ENCODE results near the gene FOXE1. TPM values are rescaled to one million over a fixed set of nuclear protein-coding genes. Genes with fewer than 3 reads are reported as not detected.

FOXE1 gene
- total and polyA plus RNA-seq, 2 of the 13 experiments (the other 11 are each of a cell fraction or from before 2014, with no cell fraction given), result not detected

DNA sequence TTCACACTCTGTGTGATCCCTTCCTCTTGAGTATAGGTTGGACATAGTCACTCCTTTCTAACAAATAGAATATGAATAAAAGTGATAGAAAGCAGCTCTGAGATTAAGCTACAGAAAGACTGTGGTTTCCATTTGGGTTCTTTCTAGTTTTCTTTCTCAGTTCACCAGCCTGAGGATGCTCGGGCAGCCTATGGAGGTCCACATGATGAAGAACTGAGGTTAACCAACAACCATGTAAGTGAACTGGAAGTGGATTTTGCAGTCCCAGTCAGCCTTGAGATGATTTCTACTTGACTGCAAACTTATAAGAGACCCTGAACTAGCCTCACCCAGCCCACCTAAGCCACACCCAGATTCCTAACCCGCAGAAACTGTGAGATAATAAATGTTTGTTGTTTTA lies 10.1 kb upstream of the FOXE1 start:
- H3K27ac ChIP-seq (ENCODE audit: extremely low read length, insufficient read depth, low read length), result no peak overlapping the region
- in situ Hi-C loops (cut with HindIII; ENCODE audit: extremely low pct_ligation_motif_present, low pct_unique_long_range_greater_than_20kb), result no loop called here
- H3K36me3 ChIP-seq (replicated peaks in 1 of 2; ENCODE audit: control insufficient read depth in 1 of 2, insufficient read depth in 2 of 2, low read length in 2 of 2), result no peaks in the 10 kb centered on the region
- peaks cover 3 to 19% of the 10 kb centered on the region in 2 experiments; a peak in 3 of 5 replicates for H3K27me3 ChIP-seq (ENCODE audit: control insufficient read depth in 1 of 2, insufficient read depth in 2 of 2, low read length in 2 of 2)
- no peak overlapping the region for H2AFZ ChIP-seq (ENCODE audit: low read length)
- H4K20me1 ChIP-seq (ENCODE audit: insufficient read depth, low read length), result no peaks in the 10 kb centered on the region
- WGBS (ENCODE audit: low lambda C conversion rate), result 53% methylated on average over 2 of the region's 2 CpGs
- BruUV-seq (replicated peaks), result no TSS peak
- POLR2A ChIA-PET, result no interaction called here
- CTCF ChIA-PET (ENCODE audit: low intra/inter-chr PET ratio, low total read pairs), result no interaction called here
- TF ChIP-seq, protein P1, sequence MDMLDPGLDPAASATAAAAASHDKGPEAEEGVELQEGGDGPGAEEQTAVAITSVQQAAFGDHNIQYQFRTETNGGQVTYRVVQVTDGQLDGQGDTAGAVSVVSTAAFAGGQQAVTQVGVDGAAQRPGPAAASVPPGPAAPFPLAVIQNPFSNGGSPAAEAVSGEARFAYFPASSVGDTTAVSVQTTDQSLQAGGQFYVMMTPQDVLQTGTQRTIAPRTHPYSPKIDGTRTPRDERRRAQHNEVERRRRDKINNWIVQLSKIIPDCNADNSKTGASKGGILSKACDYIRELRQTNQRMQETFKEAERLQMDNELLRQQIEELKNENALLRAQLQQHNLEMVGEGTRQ (IDR thresholded peaks at IDR 0.05; ENCODE audit: low read depth, low read length), result no peak
- TF ChIP-seq, protein P1 (CRISPR knock-in tag; IDR thresholded peaks at IDR 0.05; ENCODE audit: borderline replicate concordance), result no peak
- TF ChIP-seq, protein P2, sequence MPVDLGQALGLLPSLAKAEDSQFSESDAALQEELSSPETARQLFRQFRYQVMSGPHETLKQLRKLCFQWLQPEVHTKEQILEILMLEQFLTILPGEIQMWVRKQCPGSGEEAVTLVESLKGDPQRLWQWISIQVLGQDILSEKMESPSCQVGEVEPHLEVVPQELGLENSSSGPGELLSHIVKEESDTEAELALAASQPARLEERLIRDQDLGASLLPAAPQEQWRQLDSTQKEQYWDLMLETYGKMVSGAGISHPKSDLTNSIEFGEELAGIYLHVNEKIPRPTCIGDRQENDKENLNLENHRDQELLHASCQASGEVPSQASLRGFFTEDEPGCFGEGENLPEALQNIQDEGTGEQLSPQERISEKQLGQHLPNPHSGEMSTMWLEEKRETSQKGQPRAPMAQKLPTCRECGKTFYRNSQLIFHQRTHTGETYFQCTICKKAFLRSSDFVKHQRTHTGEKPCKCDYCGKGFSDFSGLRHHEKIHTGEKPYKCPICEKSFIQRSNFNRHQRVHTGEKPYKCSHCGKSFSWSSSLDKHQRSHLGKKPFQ (CRISPR knock-in tag; IDR thresholded peaks at IDR 0.05; ENCODE audit: insufficient replicate concordance), result no peak
- TF ChIP-seq, protein P3, sequence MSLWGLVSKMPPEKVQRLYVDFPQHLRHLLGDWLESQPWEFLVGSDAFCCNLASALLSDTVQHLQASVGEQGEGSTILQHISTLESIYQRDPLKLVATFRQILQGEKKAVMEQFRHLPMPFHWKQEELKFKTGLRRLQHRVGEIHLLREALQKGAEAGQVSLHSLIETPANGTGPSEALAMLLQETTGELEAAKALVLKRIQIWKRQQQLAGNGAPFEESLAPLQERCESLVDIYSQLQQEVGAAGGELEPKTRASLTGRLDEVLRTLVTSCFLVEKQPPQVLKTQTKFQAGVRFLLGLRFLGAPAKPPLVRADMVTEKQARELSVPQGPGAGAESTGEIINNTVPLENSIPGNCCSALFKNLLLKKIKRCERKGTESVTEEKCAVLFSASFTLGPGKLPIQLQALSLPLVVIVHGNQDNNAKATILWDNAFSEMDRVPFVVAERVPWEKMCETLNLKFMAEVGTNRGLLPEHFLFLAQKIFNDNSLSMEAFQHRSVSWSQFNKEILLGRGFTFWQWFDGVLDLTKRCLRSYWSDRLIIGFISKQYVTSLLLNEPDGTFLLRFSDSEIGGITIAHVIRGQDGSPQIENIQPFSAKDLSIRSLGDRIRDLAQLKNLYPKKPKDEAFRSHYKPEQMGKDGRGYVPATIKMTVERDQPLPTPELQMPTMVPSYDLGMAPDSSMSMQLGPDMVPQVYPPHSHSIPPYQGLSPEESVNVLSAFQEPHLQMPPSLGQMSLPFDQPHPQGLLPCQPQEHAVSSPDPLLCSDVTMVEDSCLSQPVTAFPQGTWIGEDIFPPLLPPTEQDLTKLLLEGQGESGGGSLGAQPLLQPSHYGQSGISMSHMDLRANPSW (CRISPR knock-in tag; IDR thresholded peaks at IDR 0.05; ENCODE audit: borderline replicate concordance), result no peak
- TF ChIP-seq ZNF484 (CRISPR knock-in tag; IDR thresholded peaks at IDR 0.05; ENCODE audit: borderline replicate concordance, low read depth), result no peak
- no peak for TF ChIP-seq ATAD3A (CRISPR knock-in tag; IDR thresholded peaks at IDR 0.05)
- TF ChIP-seq CENPX (CRISPR knock-in tag; IDR thresholded peaks at IDR 0.05), result no peak
- TF ChIP-seq, protein P4, sequence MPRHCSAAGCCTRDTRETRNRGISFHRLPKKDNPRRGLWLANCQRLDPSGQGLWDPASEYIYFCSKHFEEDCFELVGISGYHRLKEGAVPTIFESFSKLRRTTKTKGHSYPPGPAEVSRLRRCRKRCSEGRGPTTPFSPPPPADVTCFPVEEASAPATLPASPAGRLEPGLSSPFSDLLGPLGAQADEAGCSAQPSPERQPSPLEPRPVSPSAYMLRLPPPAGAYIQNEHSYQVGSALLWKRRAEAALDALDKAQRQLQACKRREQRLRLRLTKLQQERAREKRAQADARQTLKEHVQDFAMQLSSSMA (CRISPR knock-in tag; IDR thresholded peaks at IDR 0.05), result no peak
- no peak for TF ChIP-seq SP2 (CRISPR knock-in tag; IDR thresholded peaks at IDR 0.05)
- TF ChIP-seq, protein P5, sequence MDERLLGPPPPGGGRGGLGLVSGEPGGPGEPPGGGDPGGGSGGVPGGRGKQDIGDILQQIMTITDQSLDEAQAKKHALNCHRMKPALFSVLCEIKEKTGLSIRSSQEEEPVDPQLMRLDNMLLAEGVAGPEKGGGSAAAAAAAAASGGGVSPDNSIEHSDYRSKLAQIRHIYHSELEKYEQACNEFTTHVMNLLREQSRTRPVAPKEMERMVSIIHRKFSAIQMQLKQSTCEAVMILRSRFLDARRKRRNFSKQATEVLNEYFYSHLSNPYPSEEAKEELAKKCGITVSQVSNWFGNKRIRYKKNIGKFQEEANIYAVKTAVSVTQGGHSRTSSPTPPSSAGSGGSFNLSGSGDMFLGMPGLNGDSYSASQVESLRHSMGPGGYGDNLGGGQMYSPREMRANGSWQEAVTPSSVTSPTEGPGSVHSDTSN (CRISPR knock-in tag; IDR thresholded peaks at IDR 0.05), result no peak
- H3K4me1 ChIP-seq (ENCODE audit: insufficient read depth, low read length), result no peaks in the 10 kb centered on the region
- intact Hi-C loops (cut with micrococcal nuclease; ENCODE audit: unreplicated experiment), result no loop called here
- no peak overlapping the region for H3K4me2 ChIP-seq (ENCODE audit: low read depth, low read length)
- H3K9ac ChIP-seq (ENCODE audit: insufficient read depth, low read depth, low read length), result no peak overlapping the region
- ATAC-seq (no peak), DNase-seq (ENCODE audit: low spot score) (no peak), FAIRE-seq (no peak)
- no peaks in the 10 kb centered on the region for H3K79me2 ChIP-seq (ENCODE audit: insufficient read depth, low read length)
- H3K9me3 ChIP-seq (ENCODE audit: low read length), result no peaks in the 10 kb centered on the region
- H3K4me3 ChIP-seq (replicated peaks in 1 of 3; ENCODE audit: insufficient read depth in 1 of 3, low read depth in 2 of 3, low read length in 3 of 3), result no peak overlapping the region
